ENCODE data around the gene CNTLN. TPM values are rescaled to one million over a fixed set of nuclear protein-coding genes. Genes with fewer than 3 reads are reported as not detected.

Gene CNTLN
- total and polyA plus RNA-seq, 2 donors (not counting 1 experiment from before 2014, with no cell fraction given): 9.1 to 13.0 TPM

DNA sequence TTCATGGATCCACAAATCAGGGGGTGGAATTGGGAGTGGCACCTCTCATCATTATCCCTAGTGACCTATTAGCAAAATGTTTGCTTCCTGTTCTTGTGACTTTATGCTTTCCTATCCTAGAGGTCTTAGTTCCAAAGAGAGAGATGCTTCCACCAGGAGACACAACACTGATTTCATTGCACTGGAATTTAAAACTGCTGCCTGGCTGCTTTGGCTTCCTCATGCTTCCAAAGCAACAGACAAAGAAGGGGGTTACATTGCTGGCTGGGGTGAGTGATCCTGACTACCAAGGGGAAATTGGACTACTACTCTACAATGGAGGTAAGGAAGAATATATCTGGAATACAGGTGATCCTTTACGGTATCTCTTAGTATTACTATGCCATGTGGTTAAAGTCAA lies 374.9 kb downstream of the CNTLN start:
- no peaks in the 10 kb centered on the region for H4K20me1 ChIP-seq (ENCODE audit: control insufficient read depth, extremely low read depth, insufficient read depth, low read length)
- no peaks in the 10 kb centered on the region for H3K79me2 ChIP-seq (ENCODE audit: control insufficient read depth, insufficient read depth, low read length)
- TF ChIP-seq, protein P1, sequence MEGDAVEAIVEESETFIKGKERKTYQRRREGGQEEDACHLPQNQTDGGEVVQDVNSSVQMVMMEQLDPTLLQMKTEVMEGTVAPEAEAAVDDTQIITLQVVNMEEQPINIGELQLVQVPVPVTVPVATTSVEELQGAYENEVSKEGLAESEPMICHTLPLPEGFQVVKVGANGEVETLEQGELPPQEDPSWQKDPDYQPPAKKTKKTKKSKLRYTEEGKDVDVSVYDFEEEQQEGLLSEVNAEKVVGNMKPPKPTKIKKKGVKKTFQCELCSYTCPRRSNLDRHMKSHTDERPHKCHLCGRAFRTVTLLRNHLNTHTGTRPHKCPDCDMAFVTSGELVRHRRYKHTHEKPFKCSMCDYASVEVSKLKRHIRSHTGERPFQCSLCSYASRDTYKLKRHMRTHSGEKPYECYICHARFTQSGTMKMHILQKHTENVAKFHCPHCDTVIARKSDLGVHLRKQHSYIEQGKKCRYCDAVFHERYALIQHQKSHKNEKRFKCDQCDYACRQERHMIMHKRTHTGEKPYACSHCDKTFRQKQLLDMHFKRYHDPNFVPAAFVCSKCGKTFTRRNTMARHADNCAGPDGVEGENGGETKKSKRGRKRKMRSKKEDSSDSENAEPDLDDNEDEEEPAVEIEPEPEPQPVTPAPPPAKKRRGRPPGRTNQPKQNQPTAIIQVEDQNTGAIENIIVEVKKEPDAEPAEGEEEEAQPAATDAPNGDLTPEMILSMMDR (conservative IDR thresholded peaks at IDR 0.05 in 1 of 2, IDR thresholded peaks at IDR 0.05 in 1 of 2; ENCODE audit: low read depth in 1 of 2, low read length in 2 of 2): no peak
- TF ChIP-seq EZH2 (IDR thresholded peaks at IDR 0.05; ENCODE audit: low read length, missing control alignments): no peak
- peak in 1 of 2 donors; percentile 44 for DNase-seq (ENCODE audit: low read depth in 2 of 2)
- no peaks in the 10 kb centered on the region for H3K9me3 ChIP-seq (ENCODE audit: control insufficient read depth, insufficient read depth, low read depth, low read length)
- H3K4me2 ChIP-seq (ENCODE audit: extremely low read depth, insufficient read depth, low read length): no peak overlapping the region
- H3K36me3 ChIP-seq (ENCODE audit: control insufficient read depth, insufficient read depth, low read length): no peaks in the 10 kb centered on the region
- H3K9ac ChIP-seq (ENCODE audit: insufficient read depth, low read length): no peak overlapping the region
- H3K4me3 ChIP-seq (replicated peaks in 1 of 4; ENCODE audit: control extremely low read depth in 1 of 4, insufficient read depth in 1 of 4, low read depth in 3 of 4, low read length in 4 of 4): no peak overlapping the region
- H3K27me3 ChIP-seq (ENCODE audit: control insufficient read depth, insufficient read depth, low read length): no peaks in the 10 kb centered on the region
- H2AFZ ChIP-seq (ENCODE audit: low read length): no peak overlapping the region
- H3K4me1 ChIP-seq (ENCODE audit: control insufficient read depth, extremely low read depth, insufficient read depth, low read length): no peaks in the 10 kb centered on the region
- no peak overlapping the region for H3K27ac ChIP-seq (ENCODE audit: insufficient read depth, low read length)

DNA sequence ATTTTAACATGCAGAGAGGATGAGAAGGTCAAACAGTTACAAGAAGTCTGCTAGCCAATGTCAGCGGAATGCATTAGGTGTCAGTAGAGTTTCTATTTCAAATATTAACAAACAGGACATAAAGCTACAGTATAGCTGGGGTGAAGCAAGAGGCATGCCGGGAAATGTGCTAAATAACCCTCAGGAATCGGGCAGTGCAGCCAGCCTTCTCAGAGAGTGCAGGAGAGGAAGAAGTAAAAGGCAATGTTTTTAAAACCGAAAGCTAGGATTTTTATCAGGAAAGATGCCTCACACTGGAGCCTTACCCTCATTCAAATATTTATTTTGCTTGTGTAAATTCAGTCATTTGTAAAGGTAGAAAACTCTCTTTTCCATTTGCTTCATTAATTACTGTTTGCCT lies 384.9 kb downstream of the CNTLN start:
- H3K4me2 ChIP-seq (ENCODE audit: extremely low read depth, insufficient read depth, low read length): peak overlapping the region; percentile 69

DNA sequence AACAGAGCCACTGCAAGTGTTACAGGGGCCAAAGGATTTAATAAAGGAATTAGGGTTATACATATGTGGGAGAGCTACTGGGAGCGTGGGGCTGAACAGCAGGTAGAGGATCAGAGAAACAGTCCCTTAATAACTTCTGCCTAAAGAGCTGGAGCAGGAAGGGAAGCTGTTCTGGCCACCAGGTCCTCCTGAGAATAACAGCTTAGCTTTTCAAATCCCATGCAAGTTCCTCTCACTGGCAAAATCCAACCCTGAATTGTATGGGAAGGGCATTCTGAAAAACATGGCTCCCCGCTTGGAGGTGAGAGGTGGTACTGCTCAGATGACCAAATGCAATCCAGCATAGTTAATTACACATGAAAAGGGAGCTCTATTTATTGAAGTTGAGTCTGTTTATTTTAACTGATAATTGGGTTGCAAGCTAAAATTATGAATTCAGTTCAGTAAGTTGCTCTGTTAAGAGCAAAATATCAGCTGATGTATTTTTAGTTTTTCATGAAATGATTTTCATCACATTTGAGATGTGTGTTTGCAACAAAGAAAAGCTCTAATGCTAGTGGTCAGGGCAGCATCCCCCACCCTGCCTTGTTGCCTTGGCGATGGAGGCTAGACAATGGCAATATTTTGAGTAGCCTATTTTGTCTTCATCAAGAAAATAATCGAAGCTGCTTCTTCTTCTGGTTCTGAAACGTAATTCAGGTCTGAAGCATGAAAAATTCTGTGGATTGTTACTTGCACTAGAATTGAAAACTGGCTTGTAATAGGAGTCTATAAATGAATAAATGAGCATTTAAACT lies 385.6 kb downstream of the CNTLN start:
- TF ChIP-seq, protein P1 (conservative IDR thresholded peaks at IDR 0.05 in 1 of 2, IDR thresholded peaks at IDR 0.05 in 1 of 2; ENCODE audit: low read depth in 1 of 2, low read length in 2 of 2): no peak
- TF ChIP-seq EZH2 (IDR thresholded peaks at IDR 0.05; ENCODE audit: low read length, missing control alignments): no peak
- no peak overlapping the region for H3K4me3 ChIP-seq (replicated peaks in 1 of 4; ENCODE audit: control extremely low read depth in 1 of 4, insufficient read depth in 1 of 4, low read depth in 3 of 4, low read length in 4 of 4)

More for the DNA sequence above, 384.9 kb downstream of the CNTLN start:
- no peak for TF ChIP-seq EZH2 (IDR thresholded peaks at IDR 0.05; ENCODE audit: low read length, missing control alignments)
- TF ChIP-seq, protein P1 (conservative IDR thresholded peaks at IDR 0.05 in 1 of 2, IDR thresholded peaks at IDR 0.05 in 1 of 2; ENCODE audit: low read depth in 1 of 2, low read length in 2 of 2): no peak
- Histone ChIP-seq H3K36me3 (ENCODE audit: control insufficient read depth, insufficient read depth, low read length) (no peaks in the 10 kb centered on the region), H4K20me1 (ENCODE audit: control insufficient read depth, extremely low read depth, insufficient read depth, low read length) (no peaks in the 10 kb centered on the region), H3K4me3 (replicated peaks in 1 of 4; ENCODE audit: control extremely low read depth in 1 of 4, insufficient read depth in 1 of 4, low read depth in 3 of 4, low read length in 4 of 4) (peak overlapping the region in 1 of 4 experiments; percentile 8), H2AFZ (ENCODE audit: low read length) (peak overlapping the region; percentile 65), H3K27me3 (ENCODE audit: control insufficient read depth, insufficient read depth, low read length) (no peaks in the 10 kb centered on the region), H3K9me3 (ENCODE audit: control insufficient read depth, insufficient read depth, low read depth, low read length) (no peaks in the 10 kb centered on the region), H3K4me1 (ENCODE audit: control insufficient read depth, extremely low read depth, insufficient read depth, low read length) (no peaks in the 10 kb centered on the region), H3K79me2 (ENCODE audit: control insufficient read depth, insufficient read depth, low read length) (no peaks in the 10 kb centered on the region), H3K27ac (ENCODE audit: insufficient read depth, low read length) (no peak overlapping the region), H3K9ac (ENCODE audit: insufficient read depth, low read length) (no peak overlapping the region)
- peak in 1 of 2 donors; percentile 36 for DNase-seq (ENCODE audit: low read depth in 2 of 2)

More for the DNA sequence above, 385.6 kb downstream of the CNTLN start:
- H3K9ac ChIP-seq (ENCODE audit: insufficient read depth, low read length): no peak overlapping the region
- H3K27ac ChIP-seq (ENCODE audit: insufficient read depth, low read length): no peak overlapping the region
- H2AFZ ChIP-seq (ENCODE audit: low read length): peak overlapping the region; percentile 22
- H4K20me1 ChIP-seq (ENCODE audit: control insufficient read depth, extremely low read depth, insufficient read depth, low read length): no peaks in the 10 kb centered on the region
- DNase-seq (ENCODE audit: low read depth in 2 of 2): no peak
- no peaks in the 10 kb centered on the region for H3K4me1 ChIP-seq (ENCODE audit: control insufficient read depth, extremely low read depth, insufficient read depth, low read length)
- H3K9me3 ChIP-seq (ENCODE audit: control insufficient read depth, insufficient read depth, low read depth, low read length): no peaks in the 10 kb centered on the region
- H3K79me2 ChIP-seq (ENCODE audit: control insufficient read depth, insufficient read depth, low read length): no peaks in the 10 kb centered on the region
- no peaks in the 10 kb centered on the region for H3K36me3 ChIP-seq (ENCODE audit: control insufficient read depth, insufficient read depth, low read length)
- H3K4me2 ChIP-seq (ENCODE audit: extremely low read depth, insufficient read depth, low read length): peak overlapping the region; percentile 69
- no peaks in the 10 kb centered on the region for H3K27me3 ChIP-seq (ENCODE audit: control insufficient read depth, insufficient read depth, low read length)
